ENCODE results near the gene P2RY2.
"Not testable (repeated sequence)": the region's sequence is repeated elsewhere in the genome, so short reads cannot be mapped to it uniquely, and the experiment has no call there.

The P2RY2 gene

GRCh38 chr11:73265278-73265810 lies 47.3 kb downstream of the P2RY2 start:
- in situ Hi-C loops (cut with MboI; ENCODE audit: low sequenced_read_pairs) = no loop called here

GRCh38 chr11:73265853-73266645 lies 48.0 kb downstream of the P2RY2 start:
- in situ Hi-C loops (cut with MboI; ENCODE audit: low sequenced_read_pairs) = no loop called here

- in situ Hi-C loops (cut with MboI; ENCODE audit: low sequenced_read_pairs) = no loop called here
These were observed 48.6 kb downstream of the P2RY2 start for GRCh38 chr11:73266646-73267020.

- in situ Hi-C loops (cut with MboI; ENCODE audit: low sequenced_read_pairs) = no loop called here
These were observed 49.2 kb downstream of the P2RY2 start for GRCh38 chr11:73267122-73267846.

GRCh38 chr11:73267906-73268540 lies 49.9 kb downstream of the P2RY2 start:
- in situ Hi-C loops (cut with MboI; ENCODE audit: low sequenced_read_pairs) = no loop called here

GRCh38 chr11:73268671-73269271 lies 50.7 kb downstream of the P2RY2 start:
- in situ Hi-C loops (cut with MboI; ENCODE audit: low sequenced_read_pairs) = no loop called here

GRCh38 chr11:73269459-73270015 lies 51.5 kb downstream of the P2RY2 start:
- in situ Hi-C loops (cut with MboI; ENCODE audit: low sequenced_read_pairs) = no loop called here

- in situ Hi-C loops (cut with MboI; ENCODE audit: low sequenced_read_pairs) = no loop called here
These were observed 52.2 kb downstream of the P2RY2 start for GRCh38 chr11:73270016-73270854.

- in situ Hi-C loops (cut with MboI; ENCODE audit: low sequenced_read_pairs) = no loop called here
These were observed 52.9 kb downstream of the P2RY2 start for GRCh38 chr11:73270855-73271477.

GRCh38 chr11:73271478-73271865 lies 53.4 kb downstream of the P2RY2 start:
- in situ Hi-C loops (cut with MboI; ENCODE audit: low sequenced_read_pairs) = not testable (repeated sequence)

GRCh38 chr11:73271936-73272679 lies 54.0 kb downstream of the P2RY2 start, which contains the start of gene P2RY6:
P2RY6 (plus strand) TSS chr11:73272338; CDS start chr11:73296519, 24,181 bp downstream.
- in situ Hi-C loops (cut with MboI; ENCODE audit: low sequenced_read_pairs) = no loop called here

GRCh38 chr11:73272680-73273038 lies 54.6 kb downstream of the P2RY2 start:
- in situ Hi-C loops (cut with MboI; ENCODE audit: low sequenced_read_pairs) = no loop called here

GRCh38 chr11:73273222-73273895 lies 55.3 kb downstream of the P2RY2 start:
- in situ Hi-C loops (cut with MboI; ENCODE audit: low sequenced_read_pairs) = no loop called here

- in situ Hi-C loops (cut with MboI; ENCODE audit: low sequenced_read_pairs) = not testable (repeated sequence)
These were observed 56.1 kb downstream of the P2RY2 start for GRCh38 chr11:73274191-73274590.

GRCh38 chr11:73274722-73275380 lies 56.8 kb downstream of the P2RY2 start:
- in situ Hi-C loops (cut with MboI; ENCODE audit: low sequenced_read_pairs) = no loop called here

- in situ Hi-C loops (cut with MboI; ENCODE audit: low sequenced_read_pairs) = no loop called here
These were observed 57.3 kb downstream of the P2RY2 start for GRCh38 chr11:73275381-73275750.

GRCh38 chr11:73277467-73277866 lies 59.4 kb downstream of the P2RY2 start:
- in situ Hi-C loops (cut with MboI; ENCODE audit: low sequenced_read_pairs) = no loop called here

- in situ Hi-C loops (cut with MboI; ENCODE audit: low sequenced_read_pairs) = no loop called here
These were observed 62.5 kb downstream of the P2RY2 start for GRCh38 chr11:73280626-73281025.

All from HL-60/S4 treated with phorbol 12-myristate 13-acetate at 8.2 ng/mL for 4 days and 3 days (cell line).